Adipocyte (in vitro differentiated cells): Measurements from ENCODE around the gene LRRC71.

ENCODE experiments used
- DNase-seq: peaks from one replicate; pipeline ENCODE4 v3.0.0-alpha.2; 2015; ENCODE audit warnings: low read depth
- H3K27me3 ChIP-seq: replicated peaks from 2 replicates; pipeline ENCODE4 v1.7.0; 2013; ENCODE audit warnings: mild to moderate bottlenecking, low read length, moderate library complexity; ENCODE audit not compliant: control insufficient read depth, insufficient read depth
- H3K36me3 ChIP-seq: 2 replicates; pipeline ENCODE4 v1.7.0; 2013; ENCODE audit warnings: low read length, mild to moderate bottlenecking, moderate library complexity; ENCODE audit not compliant: control insufficient read depth, insufficient read depth, severe bottlenecking
- H3K4me1 ChIP-seq: 2 replicates; pipeline ENCODE4 v1.7.0; 2013; ENCODE audit warnings: mild to moderate bottlenecking, low read length, moderate library complexity; ENCODE audit not compliant: control insufficient read depth, insufficient read depth
- H3K4me3 ChIP-seq: 2 replicates; pipeline ENCODE4 v1.7.0; 2013; ENCODE audit warnings: mild to moderate bottlenecking, low read length, moderate library complexity
- H3K9ac ChIP-seq: 2 replicates; pipeline ENCODE4 v1.7.0; 2013; ENCODE audit warnings: mild to moderate bottlenecking, low read length, moderate library complexity
- H3K9me3 ChIP-seq: 2 replicates; pipeline ENCODE4 v1.7.0; 2013; ENCODE audit warnings: mild to moderate bottlenecking, low read length, moderate library complexity; ENCODE audit not compliant: control insufficient read depth

LRRC71 gene

GRCh38 chr1:156909671-156910070 lies 10.8 kb upstream of the LRRC71 start:
- H3K36me3 ChIP-seq, result no peaks in the 10 kb centered on the region
- DNase-seq, result no peak
- H3K9ac ChIP-seq, result no peak overlapping the region
- H3K4me3 ChIP-seq, result no peak overlapping the region
- no peaks in the 10 kb centered on the region for H3K9me3 ChIP-seq
- no peaks in the 10 kb centered on the region for H3K27me3 ChIP-seq
- H3K4me1 ChIP-seq, result peaks cover 26% of the 10 kb centered on the region

GRCh38 chr1:156910309-156910782 lies 10.1 kb upstream of the LRRC71 start:
- Histone ChIP-seq H3K9me3 (no peaks in the 10 kb centered on the region), H3K4me1 (peaks cover 26% of the 10 kb centered on the region), H3K36me3 (no peaks in the 10 kb centered on the region), H3K4me3 (no peak overlapping the region), H3K9ac (no peak overlapping the region), H3K27me3 (no peaks in the 10 kb centered on the region)
- DNase-seq, result no peak

GRCh38 chr1:156911577-156912298 lies 8.7 kb upstream of the LRRC71 start:
- no peaks in the 10 kb centered on the region for H3K36me3 ChIP-seq
- H3K27me3 ChIP-seq, result no peaks in the 10 kb centered on the region
- peaks cover 22% of the 10 kb centered on the region for H3K4me1 ChIP-seq
- H3K9me3 ChIP-seq, result no peaks in the 10 kb centered on the region
- H3K4me3 ChIP-seq, result no peak overlapping the region
- no peak for DNase-seq
- H3K9ac ChIP-seq, result no peak overlapping the region

GRCh38 chr1:156912310-156912709 lies 8.1 kb upstream of the LRRC71 start:
- H3K9me3 ChIP-seq, result no peaks in the 10 kb centered on the region
- no peaks in the 10 kb centered on the region for H3K36me3 ChIP-seq
- no peak overlapping the region for H3K9ac ChIP-seq
- no peak for DNase-seq
- peaks cover 17% of the 10 kb centered on the region for H3K4me1 ChIP-seq
- no peak overlapping the region for H3K4me3 ChIP-seq
- no peaks in the 10 kb centered on the region for H3K27me3 ChIP-seq

- no peak for DNase-seq
These were observed 7.3 kb upstream of the LRRC71 start for GRCh38 chr1:156912861-156913808.

GRCh38 chr1:156913809-156914387 lies 6.5 kb upstream of the LRRC71 start:
- Histone ChIP-seq H3K9me3 (no peaks in the 10 kb centered on the region), H3K27me3 (no peaks in the 10 kb centered on the region), H3K4me3 (no peak overlapping the region), H3K4me1 (peaks cover 17% of the 10 kb centered on the region), H3K9ac (no peak overlapping the region), H3K36me3 (no peaks in the 10 kb centered on the region)
- no peak for DNase-seq

More at GRCh38 chr1:156912861-156913808, 7.3 kb upstream of the LRRC71 start:
- H3K9me3 ChIP-seq, result no peaks in the 10 kb centered on the region
- H3K27me3 ChIP-seq, result no peaks in the 10 kb centered on the region
- peaks cover 14% of the 10 kb centered on the region for H3K4me1 ChIP-seq
- no peak overlapping the region for H3K9ac ChIP-seq
- H3K4me3 ChIP-seq, result no peak overlapping the region
- no peaks in the 10 kb centered on the region for H3K36me3 ChIP-seq

- Histone ChIP-seq H3K4me1 (peaks cover 17% of the 10 kb centered on the region), H3K36me3 (no peaks in the 10 kb centered on the region), H3K9me3 (no peaks in the 10 kb centered on the region), H3K9ac (no peak overlapping the region), H3K27me3 (no peaks in the 10 kb centered on the region), H3K4me3 (no peak overlapping the region)
- no peak for DNase-seq
These were observed 6.0 kb upstream of the LRRC71 start for GRCh38 chr1:156914440-156914856.

- H3K36me3 ChIP-seq, result no peaks in the 10 kb centered on the region
- no peak overlapping the region for H3K4me3 ChIP-seq
- H3K9me3 ChIP-seq, result no peaks in the 10 kb centered on the region
- H3K27me3 ChIP-seq, result peaks cover 30% of the 10 kb centered on the region
- H3K9ac ChIP-seq, result no peak overlapping the region
- H3K4me1 ChIP-seq, result peaks cover 10% of the 10 kb centered on the region
- DNase-seq, result no peak
These were observed 659 bp downstream of the LRRC71 start for GRCh38 chr1:156921053-156921529.

GRCh38 chr1:156922986-156923669 lies 2.7 kb downstream of the LRRC71 start:
- Histone ChIP-seq H3K4me3 (no peak overlapping the region), H3K4me1 (peaks cover 10% of the 10 kb centered on the region), H3K9me3 (no peaks in the 10 kb centered on the region), H3K36me3 (no peaks in the 10 kb centered on the region), H3K27me3 (peaks cover 30% of the 10 kb centered on the region), H3K9ac (no peak overlapping the region)
- DNase-seq, result no peak

- no peak for DNase-seq
- no peak overlapping the region for H3K4me3 ChIP-seq
- H3K27me3 ChIP-seq, result peaks cover 33% of the 10 kb centered on the region
These were observed 3.4 kb downstream of the LRRC71 start for GRCh38 chr1:156923670-156924477.

More at GRCh38 chr1:156923670-156924477, 3.4 kb downstream of the LRRC71 start:
- H3K36me3 ChIP-seq, result no peaks in the 10 kb centered on the region
- H3K9me3 ChIP-seq, result no peaks in the 10 kb centered on the region
- no peak overlapping the region for H3K9ac ChIP-seq
- peaks cover 7% of the 10 kb centered on the region for H3K4me1 ChIP-seq
